GM18508 (cell line): Measurements from ENCODE around the gene TP73.
A peak's percentile ranks its signal among the peaks of the same experiment; 100 is the strongest.
"Not testable (repeated sequence)": the region's sequence is repeated elsewhere in the genome, so short reads cannot be mapped to it uniquely, and the experiment has no call there.

Experiments used
- ATAC-seq: cut with Tn5 transposase; IDR thresholded peaks from one replicate; pipeline ENCODE4 v1.9.1; 2021; ENCODE audit warnings: moderate number of reproducible peaks; ENCODE audit not compliant: insufficient read depth, unreplicated experiment

TP73 gene

GRCh38 chr1:3617806-3618345 lies 34.4 kb upstream of the TP73 start:
- no peak for ATAC-seq

DNA sequence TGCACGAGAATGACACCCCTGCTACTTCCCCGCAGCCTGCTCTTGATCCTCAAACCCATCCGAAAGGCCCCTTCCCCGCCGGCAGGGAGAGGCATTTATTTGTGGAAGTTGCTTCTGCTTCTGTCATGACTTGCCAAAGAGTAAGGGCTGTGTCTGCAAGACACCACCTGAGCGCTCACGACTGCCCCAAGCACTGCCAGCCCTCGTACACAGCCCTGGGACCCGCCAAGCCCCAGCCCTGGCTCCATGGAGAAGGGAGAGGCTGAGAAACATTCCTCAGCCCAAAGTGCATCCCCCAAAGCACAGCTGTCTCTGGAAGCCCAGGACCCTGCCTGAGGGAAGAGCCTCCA lies 33.8 kb upstream of the TP73 start:
- ATAC-seq: no peak

GRCh38 chr1:3618881-3619671 lies 33.2 kb upstream of the TP73 start:
- no peak for ATAC-seq

DNA sequence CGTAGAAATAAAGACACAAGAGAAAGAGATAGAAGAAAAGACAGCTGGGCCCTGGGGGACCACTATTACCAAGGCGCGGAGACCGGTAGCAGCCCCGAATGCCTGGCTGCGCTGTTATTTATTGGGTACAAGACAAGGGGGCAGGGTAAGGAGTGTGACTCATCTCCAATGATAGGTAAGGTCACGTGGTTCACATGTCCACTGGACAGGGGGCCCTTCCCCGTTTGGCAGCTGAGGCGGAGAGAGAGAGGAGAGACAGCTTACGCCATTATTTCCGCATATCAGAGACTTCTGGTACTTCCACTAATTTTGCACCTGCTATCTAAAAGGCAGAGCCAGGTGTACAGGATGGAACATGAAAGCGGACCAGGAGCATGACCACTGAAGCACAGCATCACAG lies 31.6 kb upstream of the TP73 start:
- ATAC-seq: no peak

- not testable (repeated sequence) for ATAC-seq
Measured at GRCh38 chr1:3621151-3621671, 31.1 kb upstream of the TP73 start.

DNA sequence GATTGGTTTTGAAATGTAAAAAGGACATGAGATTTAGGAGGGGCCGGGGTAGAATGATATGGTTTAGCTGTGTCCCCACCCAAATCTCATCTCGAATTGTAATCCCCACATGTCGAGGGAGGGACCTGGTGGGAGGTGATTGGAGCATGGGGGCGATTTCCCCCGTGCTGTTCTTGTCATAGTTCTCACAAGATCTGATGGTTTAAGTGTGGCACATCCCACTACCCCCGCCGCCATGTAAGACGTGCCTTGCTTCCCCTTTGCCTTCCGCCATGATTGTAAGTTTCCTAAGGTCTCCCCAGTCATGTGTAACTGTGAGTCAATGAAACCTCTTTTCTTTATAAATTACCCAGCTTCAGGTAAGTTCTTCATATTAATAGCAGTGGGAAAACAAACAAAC lies 30.2 kb upstream of the TP73 start:
- ATAC-seq: not testable (repeated sequence)

DNA sequence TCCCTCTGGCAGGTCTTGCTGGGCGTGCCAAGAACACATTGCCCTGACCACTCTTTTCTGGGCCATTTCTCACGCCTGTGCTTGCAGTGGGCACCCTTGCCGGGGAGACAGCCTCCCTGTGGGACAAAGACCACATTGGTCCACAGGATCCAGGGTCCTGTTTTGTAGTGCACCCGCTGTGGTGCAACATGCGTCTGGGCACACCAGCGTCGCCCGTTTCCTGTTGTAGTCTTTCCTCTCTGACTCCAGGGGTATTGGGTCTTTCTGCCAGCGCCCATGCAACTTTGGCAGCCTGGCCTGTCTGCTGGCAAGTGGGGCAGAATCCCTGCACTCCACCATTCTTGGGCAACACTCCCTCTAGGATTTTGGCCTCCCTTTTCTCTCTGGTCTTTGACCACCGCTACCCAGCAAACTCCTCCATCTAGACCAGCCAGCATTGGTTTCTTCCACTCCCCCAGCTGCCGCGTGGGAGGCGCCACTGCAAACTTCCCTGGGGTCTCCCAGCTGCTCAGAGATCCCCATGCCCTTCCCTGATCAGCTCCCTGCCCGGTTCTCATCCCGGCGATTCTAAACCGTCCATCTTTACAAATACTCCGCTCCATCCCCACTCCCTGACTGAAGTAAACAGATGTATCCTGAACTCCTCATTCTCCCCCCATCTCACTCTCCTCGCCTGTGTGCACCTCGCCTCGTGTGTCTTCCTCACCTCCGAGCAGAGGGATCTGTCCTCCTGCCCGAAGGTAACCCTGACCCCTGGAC lies 28.7 kb upstream of the TP73 start:
- no peak for ATAC-seq

- ATAC-seq: peak; percentile 76
Measured at GRCh38 chr1:3624200-3625136, 27.8 kb upstream of the TP73 start, which contains the start of gene TPRG1L. TPRG1L (plus strand) TSS chr1:3625015; CDS start chr1:3625073, 58 bp downstream.

- ATAC-seq: no peak
Measured at GRCh38 chr1:3625151-3625907, 27.0 kb upstream of the TP73 start.

DNA sequence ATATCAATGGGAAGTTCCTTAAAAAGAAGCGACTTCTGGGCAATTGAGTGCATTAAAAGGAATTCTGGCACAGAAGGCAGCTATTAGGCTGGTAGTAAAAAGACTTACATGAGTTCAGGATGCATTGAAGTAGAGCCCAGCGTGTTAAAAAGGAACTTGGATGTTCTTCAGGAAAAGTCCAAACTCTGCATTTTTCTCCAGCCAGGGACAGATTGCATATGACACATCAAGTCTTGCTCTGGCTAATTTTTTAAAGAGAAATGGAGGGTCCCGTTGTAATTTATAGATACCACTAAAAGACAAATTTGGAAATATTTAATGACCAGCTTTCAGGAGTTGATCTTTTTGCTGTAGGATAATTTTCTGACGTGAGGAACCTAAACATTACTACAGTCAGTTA lies 26.3 kb upstream of the TP73 start:
- ATAC-seq: no peak

- ATAC-seq: no peak
Measured at GRCh38 chr1:3627515-3628253, 24.6 kb upstream of the TP73 start.

GRCh38 chr1:3628445-3628844 lies 23.9 kb upstream of the TP73 start:
- no peak for ATAC-seq

- ATAC-seq: no peak
Measured at GRCh38 chr1:3629561-3630160, 22.7 kb upstream of the TP73 start.

DNA sequence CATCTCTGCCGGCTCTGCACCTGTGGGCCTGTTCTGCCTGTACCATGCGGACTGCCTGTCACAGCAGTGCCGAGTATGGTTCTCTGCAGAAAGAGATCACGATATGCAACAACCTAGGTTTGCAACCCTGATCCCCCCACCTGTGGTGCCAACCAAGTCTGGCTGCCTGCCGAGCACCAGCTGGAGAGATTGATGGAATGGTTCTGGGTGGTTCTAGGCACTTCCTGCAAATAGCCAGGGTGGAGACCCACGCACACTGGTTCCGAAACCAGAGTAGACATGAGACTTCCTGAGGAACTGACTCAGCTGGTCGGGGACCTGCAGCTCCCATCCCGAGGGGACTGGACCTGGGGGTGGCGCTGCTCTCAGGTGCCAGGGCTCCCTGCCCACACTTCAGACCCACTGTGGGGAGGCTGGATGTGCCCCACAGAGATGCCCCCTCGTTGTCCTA lies 22.1 kb upstream of the TP73 start:
- ATAC-seq: no peak

- ATAC-seq: no peak
Measured at GRCh38 chr1:3630914-3631313, 21.4 kb upstream of the TP73 start.

GRCh38 chr1:3631320-3632260 lies 20.7 kb upstream of the TP73 start:
- ATAC-seq: no peak

DNA sequence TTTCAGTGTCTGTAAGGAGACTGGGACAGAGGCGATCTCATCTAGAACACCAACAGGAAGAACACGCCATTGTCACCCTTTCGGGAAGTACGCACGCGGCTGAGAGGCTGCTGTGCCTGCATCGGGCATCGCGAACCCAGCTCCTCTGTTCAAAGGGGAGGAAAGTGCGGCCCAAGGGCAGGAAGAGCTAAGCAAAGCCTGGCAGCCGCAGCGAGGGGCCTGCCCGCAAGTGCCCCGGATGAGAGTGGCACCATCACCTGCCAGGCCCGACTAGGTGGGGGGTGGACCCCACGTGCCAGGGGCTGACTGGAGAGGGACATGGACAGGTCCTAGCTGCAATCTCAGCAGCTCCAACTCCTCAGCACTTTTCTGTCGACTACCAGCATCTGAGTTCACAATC lies 20.0 kb upstream of the TP73 start:
- ATAC-seq: no peak
